MM.1S (cell line): Measurements from ENCODE around the gene KCNT1.

Experiments
- EZH2 ChIP-seq: fragments of 300-600 bp; sonication (generic); optimal IDR thresholded peaks from 2 replicates; pipeline ENCODE3; 2017; ENCODE audit warnings: low read depth, mild to moderate bottlenecking, antibody characterized with exemption, low read length, mixed read lengths
- TF ChIP-seq, protein P1 (sequence below): fragments of 300-600 bp; sonication (generic); IDR thresholded peaks from 2 replicates; pipeline ENCODE4 v1.5.1; 2016; ENCODE audit warnings: antibody characterized with exemption, low read length, mixed read lengths

DNA sequence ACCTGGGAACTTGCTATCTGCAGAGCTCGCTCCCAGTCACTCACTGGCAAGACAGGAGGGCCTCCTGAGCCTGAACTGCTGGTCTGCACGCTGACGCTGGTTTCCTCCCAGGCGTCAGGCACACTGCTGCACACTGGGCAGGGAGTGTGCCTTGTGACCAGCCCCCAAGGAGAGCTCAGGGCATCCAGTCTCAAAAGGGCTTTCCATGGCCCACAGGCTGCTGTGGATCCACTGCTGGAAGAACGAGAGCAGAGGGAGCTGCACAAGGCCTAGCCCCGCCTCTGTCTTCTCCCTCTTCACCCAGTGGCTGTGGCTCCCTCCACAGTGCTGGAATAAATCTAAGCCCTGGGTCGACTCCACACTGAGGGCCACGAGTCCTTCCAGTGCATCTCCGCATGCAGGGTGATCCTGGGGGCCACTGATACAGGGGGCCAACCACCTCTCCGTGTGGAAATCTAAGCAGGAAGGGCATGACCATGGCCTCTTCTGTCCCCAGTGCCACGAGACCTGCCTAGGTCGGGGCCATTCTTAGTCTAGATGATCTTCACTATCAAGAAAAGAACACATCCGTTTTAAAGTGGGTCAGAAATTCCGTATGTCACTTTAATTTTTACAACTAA, 111.8 kb downstream of the KCNT1 start:
- no peak for TF ChIP-seq EZH2
- TF ChIP-seq, protein P1, sequence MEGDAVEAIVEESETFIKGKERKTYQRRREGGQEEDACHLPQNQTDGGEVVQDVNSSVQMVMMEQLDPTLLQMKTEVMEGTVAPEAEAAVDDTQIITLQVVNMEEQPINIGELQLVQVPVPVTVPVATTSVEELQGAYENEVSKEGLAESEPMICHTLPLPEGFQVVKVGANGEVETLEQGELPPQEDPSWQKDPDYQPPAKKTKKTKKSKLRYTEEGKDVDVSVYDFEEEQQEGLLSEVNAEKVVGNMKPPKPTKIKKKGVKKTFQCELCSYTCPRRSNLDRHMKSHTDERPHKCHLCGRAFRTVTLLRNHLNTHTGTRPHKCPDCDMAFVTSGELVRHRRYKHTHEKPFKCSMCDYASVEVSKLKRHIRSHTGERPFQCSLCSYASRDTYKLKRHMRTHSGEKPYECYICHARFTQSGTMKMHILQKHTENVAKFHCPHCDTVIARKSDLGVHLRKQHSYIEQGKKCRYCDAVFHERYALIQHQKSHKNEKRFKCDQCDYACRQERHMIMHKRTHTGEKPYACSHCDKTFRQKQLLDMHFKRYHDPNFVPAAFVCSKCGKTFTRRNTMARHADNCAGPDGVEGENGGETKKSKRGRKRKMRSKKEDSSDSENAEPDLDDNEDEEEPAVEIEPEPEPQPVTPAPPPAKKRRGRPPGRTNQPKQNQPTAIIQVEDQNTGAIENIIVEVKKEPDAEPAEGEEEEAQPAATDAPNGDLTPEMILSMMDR = no peak
